HCT116 (cell line): Measurements from ENCODE around the gene PTPN4. TPM values are rescaled to one million over a fixed set of nuclear protein-coding genes. Genes with fewer than 3 reads are reported as not detected.

Source experiments
- ATAC-seq: fragments of 200-7000 bp; cut with Tn5 transposase; 2 replicates; pipeline ENCODE4 v1.9.1; 2020; ENCODE audit warnings: mild to moderate bottlenecking, moderate library complexity
- BruUV-seq: library from RNA; stranded (reverse); fragments of 400-500 nt; replicated peaks from 2 replicates; lab custom pipeline; 2021; lab: Mats Ljungman, UMichigan
- CTCF ChIA-PET: fragments of 300-600 bp; sonication (Branson Sonifier 250); formaldehyde crosslinking; loops from one replicate; lab custom pipeline; 2021; ENCODE audit warnings: antibody characterized with exemption; lab: Charles Lee
- POLR2A ChIA-PET: fragments of 300-600, 350-600 bp; sonication (Branson Sonifier 250); formaldehyde crosslinking; loops from one replicate; lab custom pipeline; 2021; ENCODE audit warnings: antibody characterized with exemption; lab: Charles Lee
- RAD21 ChIA-PET, 2 experiments: fragments of 300-600 bp; sonication (Branson Sonifier 250); formaldehyde crosslinking; loops; one replicate each; lab custom pipeline; 2023; ENCODE audit warnings: low total read pairs in 2 of 2; ENCODE audit not compliant: uncharacterized antibody in 2 of 2, unreplicated experiment in 2 of 2, low non-redundant PET in 1 of 2; lab: Charles Lee
- DNase-seq: peaks from one replicate; pipeline ENCODE4 v3.0.0-alpha.2; 2010; ENCODE audit warnings: low read depth, low spot score
- H2AFZ ChIP-seq: fragments of 200-600 bp; shearing (Covaris generic), sonication (generic); 2 replicates; pipeline ENCODE4 v1.6.1; 2017; ENCODE audit warnings: low read depth, mixed run types, mixed read lengths, antibody characterized with exemption, low read length; ENCODE audit not compliant: poor library complexity, severe bottlenecking
- H3K27ac ChIP-seq: 2 replicates; pipeline ENCODE4 v1.5.1; 2012; ENCODE audit warnings: low read depth, low read length
- H3K27me3 ChIP-seq: fragments of 200-600 bp; sonication (generic); 2 replicates; pipeline ENCODE4 v1.6.1; 2016; ENCODE audit warnings: mixed run types, low read length, mixed read lengths; ENCODE audit not compliant: insufficient read depth
- H3K36me3 ChIP-seq, 2 experiments: fragments of 200-500 bp in 1 of 2; fragments of 200-600 bp in 1 of 2; sonication (Bioruptor generic) in 1 of 2; sonication (generic) in 1 of 2; 2 replicates each; pipeline versions ENCODE4 v1.5.1 to v1.6.1; 2014 to 2016; ENCODE audit warnings: low read length in 2 of 2, inconsistent platforms in 1 of 2, mixed read lengths in 1 of 2, mixed run types in 1 of 2; ENCODE audit not compliant: insufficient read depth in 2 of 2, control insufficient read depth in 1 of 2
- H3K4me1 ChIP-seq, 2 experiments: fragments of 200-600 bp in 1 of 2; sonication (generic) in 1 of 2; 2 replicates each; pipeline versions ENCODE4 v1.5.1 to v1.6.1; 2012 to 2017; ENCODE audit warnings: low read length in 2 of 2, inconsistent platforms in 1 of 2, mild to moderate bottlenecking in 1 of 2, mixed read lengths in 1 of 2, mixed run types in 1 of 2, moderate library complexity in 1 of 2; ENCODE audit not compliant: insufficient read depth in 2 of 2, control insufficient read depth in 1 of 2
- H3K4me2 ChIP-seq: fragments of 200-600 bp; sonication (generic); 2 replicates; pipeline ENCODE4 v1.6.1; 2017; ENCODE audit warnings: mixed run types, low read length, mixed read lengths
- H3K4me3 ChIP-seq, 2 experiments: fragments of 200-600 bp in 1 of 2; sonication (generic) in 1 of 2; replicated peaks in 1 of 2; 2 replicates each; pipeline ENCODE4 v1.5.1; 2011 to 2016; ENCODE audit warnings: low read length in 2 of 2, control low read depth in 1 of 2, low read depth in 1 of 2, mild to moderate bottlenecking in 1 of 2, mixed read lengths in 1 of 2, mixed run types in 1 of 2
- H3K79me2 ChIP-seq: fragments of 200-600 bp; sonication (generic); 2 replicates; pipeline ENCODE4 v1.6.1; 2017; ENCODE audit warnings: mild to moderate bottlenecking, mixed run types, low read length, moderate library complexity, mixed read lengths; ENCODE audit not compliant: insufficient read depth
- H3K9ac ChIP-seq: fragments of 200-600 bp; sonication (generic); 2 replicates; pipeline ENCODE4 v1.6.1; 2016; ENCODE audit warnings: low read length, mixed read lengths
- H3K9me2 ChIP-seq: fragments of 200-600 bp; sonication (generic), shearing (Covaris generic); 2 replicates; pipeline ENCODE4 v1.6.1; 2017; ENCODE audit warnings: mixed run types, mild to moderate bottlenecking, moderate library complexity; ENCODE audit not compliant: insufficient read depth
- H3K9me3 ChIP-seq, 2 experiments: fragments of 200-500 bp in 1 of 2; fragments of 200-600 bp in 1 of 2; sonication (Bioruptor generic) in 1 of 2; sonication (generic) in 1 of 2; 2 replicates each; pipeline ENCODE4 v1.6.1; 2014 to 2017; ENCODE audit warnings: low read length in 2 of 2, mixed read lengths in 2 of 2, inconsistent platforms in 1 of 2, low read depth in 1 of 2, mild to moderate bottlenecking in 1 of 2, mixed run types in 1 of 2, moderate library complexity in 1 of 2; ENCODE audit not compliant: control insufficient read depth in 1 of 2, insufficient read depth in 1 of 2
- H4K20me1 ChIP-seq: fragments of 200-600 bp; sonication (generic), shearing (Covaris generic); 2 replicates; pipeline ENCODE4 v1.6.1; 2017; ENCODE audit warnings: mixed run types, mild to moderate bottlenecking, moderate library complexity; ENCODE audit not compliant: insufficient read depth
- CBX3 ChIP-seq: IDR thresholded peaks from 2 replicates; pipeline ENCODE4 v1.6.1; 2012; ENCODE audit warnings: low read depth
- CEBPB ChIP-seq: IDR thresholded peaks from 2 replicates; pipeline ENCODE4 v1.6.1; 2012; ENCODE audit warnings: low read depth
- EGR1 ChIP-seq: IDR thresholded peaks from 2 replicates; pipeline ENCODE4 v1.6.1; 2012; ENCODE audit warnings: low read depth
- ELF1 ChIP-seq: IDR thresholded peaks from 2 replicates; pipeline ENCODE4 v1.6.1; 2012; ENCODE audit warnings: low read depth, borderline replicate concordance
- EZH2 ChIP-seq: fragments of 200-600 bp; sonication (generic); IDR thresholded peaks from 2 replicates; pipeline ENCODE4 v1.6.1; 2017; ENCODE audit warnings: antibody characterized with exemption, mixed run types
- FOSL1 ChIP-seq: IDR thresholded peaks from 2 replicates; pipeline ENCODE4 v1.6.1; 2012; ENCODE audit warnings: low read depth
- JUND ChIP-seq: IDR thresholded peaks from 2 replicates; pipeline ENCODE4 v1.6.1; 2012
- POLR2A ChIP-seq: IDR thresholded peaks from 2 replicates; pipeline ENCODE4 v1.7.0; 2011; ENCODE audit warnings: borderline replicate concordance; ENCODE audit not compliant: insufficient read depth, insufficient read length; ENCODE audit errors: extremely low read depth
- RAD21 ChIP-seq: IDR thresholded peaks from 2 replicates; pipeline ENCODE4 v1.6.1; 2012; ENCODE audit warnings: low read depth, mild to moderate bottlenecking
- REST ChIP-seq: IDR thresholded peaks from 2 replicates; pipeline ENCODE4 v1.6.1; 2012; ENCODE audit warnings: low read depth
- SIN3A ChIP-seq: IDR thresholded peaks from 2 replicates; pipeline ENCODE4 v1.6.1; 2012; ENCODE audit warnings: low read depth
- SP1 ChIP-seq: IDR thresholded peaks from 2 replicates; pipeline ENCODE4 v1.6.1; 2012; ENCODE audit warnings: low read depth
- SRF ChIP-seq: IDR thresholded peaks from 2 replicates; pipeline ENCODE4 v1.6.1; 2012; ENCODE audit warnings: low read depth
- TCF7L2 ChIP-seq: IDR thresholded peaks from 2 replicates; pipeline ENCODE4 v1.7.0; 2011; ENCODE audit warnings: borderline replicate concordance, inconsistent platforms; ENCODE audit not compliant: insufficient read depth, insufficient read length; ENCODE audit errors: extremely low read depth
- YY1 ChIP-seq: IDR thresholded peaks from 2 replicates; pipeline ENCODE4 v1.6.1; 2011; ENCODE audit warnings: low read length, low read depth, moderate library complexity, mild to moderate bottlenecking; ENCODE audit not compliant: insufficient replicate concordance; ENCODE audit errors: extremely low read depth
- ZBTB33 ChIP-seq: IDR thresholded peaks from 2 replicates; pipeline ENCODE4 v1.6.1; 2011; ENCODE audit warnings: mild to moderate bottlenecking, low read length, moderate library complexity; ENCODE audit not compliant: insufficient replicate concordance; ENCODE audit errors: extremely low read depth
- ZNF274 ChIP-seq: fragments of 200-500 bp; sonication (Bioruptor generic); IDR thresholded peaks from 2 replicates; pipeline ENCODE4 v1.6.1; 2014; ENCODE audit warnings: mild to moderate bottlenecking, low read depth, low read length, inconsistent platforms
- intact Hi-C: fragments of 100-400 bp; cut with micrococcal nuclease; formaldehyde crosslinking; loops from 2 replicates; pipeline ENCODE4 v1.10.0; 2022
- total RNA-seq: library from RNA; stranded (reverse); gene quantifications from one replicate; pipeline ENCODE4 v1.2.1, GENCODE V29; 2021; ENCODE audit not compliant: unreplicated experiment

Gene PTPN4
- total RNA-seq, 1 experiment from 2014 or later = 38.4 TPM

GRCh38 chr2:119837759-119838158 is 78.0 kb downstream of the PTPN4 start:
- Histone ChIP-seq H3K9me2 (no peaks in the 10 kb centered on the region), H3K27me3 (no peaks in the 10 kb centered on the region), H2AFZ (no peak overlapping the region), H3K36me3 (no peaks in the 10 kb centered on the region), H3K4me3 (no peak overlapping the region), H3K4me1 (0 out of 4 replicates have a peak, but pooled peaks cover 3% of the 10 kb centered on the region in 2 experiments), H3K27ac (no peak overlapping the region), H3K4me2 (no peak overlapping the region), H3K9me3 (no peaks in the 10 kb centered on the region), H4K20me1 (no peaks in the 10 kb centered on the region), H3K79me2 (no peaks in the 10 kb centered on the region; the same call in 1 of the 2 replicates), H3K9ac (no peak overlapping the region)
- ChIA-PET POLR2A (no interaction called here), RAD21 (no interaction called here), CTCF (no interaction called here)
- ATAC-seq (no peak), DNase-seq (no peak)
- no TSS peak for BruUV-seq
- TF ChIP-seq JUND = no peak
- no peak for TF ChIP-seq TCF7L2
- no peak for TF ChIP-seq ELF1
- TF ChIP-seq ZBTB33 = no peak
- TF ChIP-seq EZH2 = no peak
- no peak for TF ChIP-seq EGR1
- no peak for TF ChIP-seq FOSL1
- TF ChIP-seq SP1 = no peak
- TF ChIP-seq SRF = no peak
- no peak for TF ChIP-seq ZNF274
- TF ChIP-seq SIN3A = no peak
- no peak for TF ChIP-seq REST
- no peak for TF ChIP-seq RAD21
- no peak for TF ChIP-seq CEBPB
- TF ChIP-seq CBX3 = no peak
- TF ChIP-seq POLR2A = no peak
- TF ChIP-seq YY1 = no peak
- intact Hi-C loops = no loop called here
